SK-N-SH (cell line): ENCODE measurements around the gene RAB23. TPM values are rescaled to one million over a fixed set of nuclear protein-coding genes. Genes with fewer than 3 reads are reported as not detected.

Experiments
- CTCF ChIA-PET: fragments of 300-600, 350-600 bp; formaldehyde crosslinking; extraction: SDS; loops from one replicate; lab custom pipeline; 2021; lab: Yijun Ruan, JAX
- POLR2A ChIA-PET: fragments of 350-600 bp; sonication (Branson Sonifier 250); formaldehyde crosslinking; extraction: SDS; loops from one replicate; lab custom pipeline; 2020; ENCODE audit warnings: antibody characterized with exemption, inconsistent platforms; lab: Yijun Ruan, JAX
- DNase-seq: peaks from one replicate; pipeline ENCODE4 v3.0.0; 2012
- H2AFZ ChIP-seq: fragments of 200-600 bp; sonication (generic); 2 replicates; pipeline ENCODE4 v1.8.1; 2016; ENCODE audit warnings: antibody characterized with exemption, mild to moderate bottlenecking, low read depth
- H3F3A ChIP-seq: fragments of 200-600 bp; sonication (generic); replicated peaks from 2 replicates; pipeline ENCODE3; 2016; ENCODE audit warnings: antibody characterized with exemption, mild to moderate bottlenecking; ENCODE audit not compliant: insufficient read depth
- H3K27ac ChIP-seq, 2 experiments: fragments of 200-500 bp in 1 of 2; fragments of 200-600 bp in 1 of 2; sonication (Bioruptor generic) in 1 of 2; sonication (generic), shearing (Covaris generic) in 1 of 2; 2 replicates each; pipeline versions ENCODE4 v1.5.1 to v1.6.1; 2014 to 2016; ENCODE audit warnings: low read depth in 2 of 2, inconsistent platforms in 1 of 2, low read length in 1 of 2, mild to moderate bottlenecking in 1 of 2, mixed read lengths in 1 of 2
- H3K27me3 ChIP-seq: fragments of 200-600 bp; sonication (generic), shearing (Covaris generic); 2 replicates; pipeline ENCODE4 v1.6.1; 2016; ENCODE audit warnings: mixed run types; ENCODE audit not compliant: insufficient read depth
- H3K36me3 ChIP-seq, 2 experiments: fragments of 200-500 bp in 1 of 2; fragments of 200-600 bp in 1 of 2; sonication (Bioruptor generic) in 1 of 2; sonication (generic) in 1 of 2; replicated peaks in 1 of 2; 2 replicates each; pipeline versions ENCODE3 to v1.5.1; 2014 to 2016; ENCODE audit warnings: low read length in 1 of 2, mild to moderate bottlenecking in 1 of 2; ENCODE audit not compliant: insufficient read depth in 2 of 2, control insufficient read depth in 1 of 2
- H3K4me1 ChIP-seq, 2 experiments: fragments of 200-500 bp in 1 of 2; fragments of 200-600 bp in 1 of 2; sonication (Bioruptor generic) in 1 of 2; sonication (generic), shearing (Covaris generic) in 1 of 2; 2 replicates each; pipeline versions ENCODE4 v1.5.1 to v1.6.1; 2014 to 2016; ENCODE audit warnings: low read depth in 1 of 2, low read length in 1 of 2, mixed run types in 1 of 2; ENCODE audit not compliant: insufficient read depth in 2 of 2, control insufficient read depth in 1 of 2
- H3K4me2 ChIP-seq: fragments of 200-600 bp; sonication (generic), shearing (Covaris generic); 2 replicates; pipeline ENCODE4 v1.6.1; 2017; ENCODE audit warnings: mixed run types
- H3K4me3 ChIP-seq, 2 experiments: fragments of 200-500 bp in 1 of 2; fragments of 200-600 bp in 1 of 2; sonication (Bioruptor generic) in 1 of 2; sonication (generic), shearing (Covaris generic) in 1 of 2; 2 replicates each; pipeline versions ENCODE4 v1.5.1 to v1.8.1; 2014 to 2016; ENCODE audit warnings: low read depth in 2 of 2, inconsistent platforms in 1 of 2, low read length in 1 of 2, mild to moderate bottlenecking in 1 of 2, mixed read lengths in 1 of 2, moderate library complexity in 1 of 2
- H3K79me2 ChIP-seq: fragments of 200-600 bp; sonication (generic); 2 replicates; pipeline ENCODE4 v1.8.1; 2017; ENCODE audit warnings: mild to moderate bottlenecking; ENCODE audit not compliant: insufficient read depth
- H3K9ac ChIP-seq: fragments of 200-600 bp; sonication (generic); 2 replicates; pipeline ENCODE4 v1.6.1; 2017; ENCODE audit warnings: mixed run types
- H3K9me2 ChIP-seq: fragments of 200-600 bp; sonication (generic); 2 replicates; pipeline ENCODE4 v1.6.1; 2017; ENCODE audit warnings: mixed run types
- H3K9me3 ChIP-seq: fragments of 200-600 bp; sonication (generic); 2 replicates; pipeline ENCODE4 v1.6.1; 2017; ENCODE audit warnings: mixed run types, mild to moderate bottlenecking, moderate library complexity
- H4K20me1 ChIP-seq: fragments of 200-600 bp; sonication (generic); 2 replicates; pipeline ENCODE4 v1.6.1; 2017; ENCODE audit warnings: mild to moderate bottlenecking, mixed run types; ENCODE audit not compliant: insufficient read depth
- FOSL2 ChIP-seq: IDR thresholded peaks from 2 replicates; pipeline ENCODE4 v1.4.0; 2012; ENCODE audit warnings: low read depth, mild to moderate bottlenecking, moderate library complexity, borderline replicate concordance
- GATA2 ChIP-seq: sonication (generic); formaldehyde crosslinking; IDR thresholded peaks from 2 replicates; pipeline ENCODE4 v1.5.0; 2020; ENCODE audit warnings: mild to moderate bottlenecking, missing genetic modification reagents
- MEF2A ChIP-seq: IDR thresholded peaks from 2 replicates; pipeline ENCODE4 v1.4.0; 2012; ENCODE audit warnings: low read depth, borderline replicate concordance
- NFIC ChIP-seq: IDR thresholded peaks from 2 replicates; pipeline ENCODE4 v1.4.0; 2012; ENCODE audit warnings: borderline replicate concordance
- NRF1 ChIP-seq: IDR thresholded peaks from 2 replicates; pipeline ENCODE4 v1.6.1; 2012; ENCODE audit warnings: low read depth, mild to moderate bottlenecking, low read length
- POLR2AphosphoS5 ChIP-seq: IDR thresholded peaks from 2 replicates; pipeline ENCODE4 v1.6.1; 2012; ENCODE audit warnings: low read depth, low read length
- REST ChIP-seq: IDR thresholded peaks from 2 replicates; pipeline ENCODE4 v1.6.1; 2012; ENCODE audit warnings: mild to moderate bottlenecking, low read depth, low read length, moderate library complexity
- RXRA ChIP-seq: IDR thresholded peaks from 2 replicates; pipeline ENCODE4 v1.4.0; 2012; ENCODE audit warnings: low read depth, mild to moderate bottlenecking, borderline replicate concordance
- SIN3A ChIP-seq: IDR thresholded peaks from 2 replicates; pipeline ENCODE4 v1.6.1; 2012; ENCODE audit warnings: low read depth, mild to moderate bottlenecking, low read length, moderate library complexity, borderline replicate concordance
- TAF1 ChIP-seq: IDR thresholded peaks from 2 replicates; pipeline ENCODE4 v1.6.1; 2012; ENCODE audit warnings: low read depth, mild to moderate bottlenecking, low read length, moderate library complexity, borderline replicate concordance
- WGBS: methylation state at CpG from one replicate; pipeline ENCODE4 v1.1.6; 2017; ENCODE audit warnings: low lambda C conversion rate; 5-methylcytosine and 5-hydroxymethylcytosine counted together
- polyA plus RNA-seq, 3 experiments: library from polyadenylated mRNA; depleted of rRNA; stranded (reverse); fragments of >200 nt; gene quantifications; 2 replicates each; pipeline ENCODE4 v1.2.3, GENCODE V29; 2012
- TF ChIP-seq, protein P1 (sequence below): IDR thresholded peaks from 2 replicates; pipeline ENCODE4 v1.4.0; 2012; ENCODE audit warnings: low read depth, borderline replicate concordance
- TF ChIP-seq, protein P2 (sequence below): fragments of 150-350 bp; IDR thresholded peaks from 2 replicates; pipeline ENCODE4 v1.6.1; 2017; ENCODE audit warnings: antibody characterized with exemption, low read length, low read depth, borderline replicate concordance
- TF ChIP-seq, protein P3 (sequence below): IDR thresholded peaks from 2 replicates; pipeline ENCODE4 v1.4.0; 2012; ENCODE audit warnings: low read depth
- TF ChIP-seq, protein P4 (sequence below): fragments of 200-600 bp; sonication (generic); IDR thresholded peaks from 2 replicates; pipeline ENCODE4 v1.6.1; 2017; ENCODE audit warnings: antibody characterized with exemption, mild to moderate bottlenecking, moderate library complexity
- TF ChIP-seq, protein P5 (sequence below): IDR thresholded peaks from 2 replicates; pipeline ENCODE4 v1.4.0; 2012; ENCODE audit warnings: low read depth, borderline replicate concordance

The RAB23 gene
- polyA plus RNA-seq, 1 of the 3 experiments (the other 2 are of a cell fraction), result 6.6 TPM

GRCh38 chr6:57262901-57263694 lies 41.0 kb upstream of the RAB23 start (continued):
- TF ChIP-seq, protein P1, sequence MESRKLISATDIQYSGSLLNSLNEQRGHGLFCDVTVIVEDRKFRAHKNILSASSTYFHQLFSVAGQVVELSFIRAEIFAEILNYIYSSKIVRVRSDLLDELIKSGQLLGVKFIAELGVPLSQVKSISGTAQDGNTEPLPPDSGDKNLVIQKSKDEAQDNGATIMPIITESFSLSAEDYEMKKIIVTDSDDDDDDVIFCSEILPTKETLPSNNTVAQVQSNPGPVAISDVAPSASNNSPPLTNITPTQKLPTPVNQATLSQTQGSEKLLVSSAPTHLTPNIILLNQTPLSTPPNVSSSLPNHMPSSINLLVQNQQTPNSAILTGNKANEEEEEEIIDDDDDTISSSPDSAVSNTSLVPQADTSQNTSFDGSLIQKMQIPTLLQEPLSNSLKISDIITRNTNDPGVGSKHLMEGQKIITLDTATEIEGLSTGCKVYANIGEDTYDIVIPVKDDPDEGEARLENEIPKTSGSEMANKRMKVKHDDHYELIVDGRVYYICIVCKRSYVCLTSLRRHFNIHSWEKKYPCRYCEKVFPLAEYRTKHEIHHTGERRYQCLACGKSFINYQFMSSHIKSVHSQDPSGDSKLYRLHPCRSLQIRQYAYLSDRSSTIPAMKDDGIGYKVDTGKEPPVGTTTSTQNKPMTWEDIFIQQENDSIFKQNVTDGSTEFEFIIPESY, result peak; percentile 71; the same call in 1 of the 2 replicates
- TF ChIP-seq GATA2 (CRISPR knock-in tag), result no peak
- no peak for TF ChIP-seq TAF1
- peak; percentile 94 for TF ChIP-seq NFIC

DNA sequence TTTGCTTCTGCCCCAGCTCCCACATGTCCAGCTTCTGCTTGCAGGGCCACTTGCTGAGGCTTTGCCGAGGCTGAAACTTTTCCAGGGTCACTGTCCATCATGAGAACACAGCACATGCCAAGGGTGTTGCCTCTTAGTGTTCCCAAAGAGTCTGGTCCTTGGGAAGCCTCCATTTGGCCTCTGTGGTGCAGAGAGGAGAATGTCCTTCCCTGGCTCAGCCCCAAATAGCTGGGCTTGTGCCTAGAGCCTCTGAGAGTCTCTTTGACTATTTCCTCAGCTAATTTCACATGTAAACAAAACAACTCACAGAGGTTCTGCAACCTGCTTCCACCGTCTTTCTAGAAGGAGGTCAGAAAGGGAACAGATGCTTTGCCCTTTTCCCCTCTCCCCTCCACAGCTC lies 40.4 kb upstream of the RAB23 start:
- WGBS, result 52% methylated on average over 2 of the region's 2 CpGs
- Histone ChIP-seq H2AFZ (no peak overlapping the region), H3K4me1 (peaks cover 0 to 22% of the 10 kb centered on the region in 2 experiments), H3K4me2 (peak overlapping the region; percentile 73), H3K79me2 (no peaks in the 10 kb centered on the region), H3K9me3 (no peaks in the 10 kb centered on the region), H3K4me3 (no peak overlapping the region), H3K9me2 (no peaks in the 10 kb centered on the region), H3F3A (peaks cover 56% of the 10 kb centered on the region), H3K27ac (peak overlapping the region; percentile 48 to 95; a peak in 3 of 4 replicates), H3K9ac (peak overlapping the region; percentile 59), H3K27me3 (no peaks in the 10 kb centered on the region), H4K20me1 (no peaks in the 10 kb centered on the region), H3K36me3 (no peaks in the 10 kb centered on the region)
- DNase-seq, result no peak
- ChIA-PET CTCF (interaction anchor here (0.6 to 2.1 kb wide), 2 partner anchors 53 to 130 kb away, joined by 3 to 5 read pairs; no protein-coding TSS in a partner anchor), POLR2A (no interaction called here)
- TF ChIP-seq, protein P2, sequence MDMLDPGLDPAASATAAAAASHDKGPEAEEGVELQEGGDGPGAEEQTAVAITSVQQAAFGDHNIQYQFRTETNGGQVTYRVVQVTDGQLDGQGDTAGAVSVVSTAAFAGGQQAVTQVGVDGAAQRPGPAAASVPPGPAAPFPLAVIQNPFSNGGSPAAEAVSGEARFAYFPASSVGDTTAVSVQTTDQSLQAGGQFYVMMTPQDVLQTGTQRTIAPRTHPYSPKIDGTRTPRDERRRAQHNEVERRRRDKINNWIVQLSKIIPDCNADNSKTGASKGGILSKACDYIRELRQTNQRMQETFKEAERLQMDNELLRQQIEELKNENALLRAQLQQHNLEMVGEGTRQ, result no peak
- TF ChIP-seq FOSL2 (no peak), RXRA (no peak), REST (no peak), SIN3A (no peak), POLR2AphosphoS5 (no peak), TAF1 (no peak), MEF2A (no peak), NRF1 (no peak)
- TF ChIP-seq, protein P1, result no peak
- TF ChIP-seq, protein P3, sequence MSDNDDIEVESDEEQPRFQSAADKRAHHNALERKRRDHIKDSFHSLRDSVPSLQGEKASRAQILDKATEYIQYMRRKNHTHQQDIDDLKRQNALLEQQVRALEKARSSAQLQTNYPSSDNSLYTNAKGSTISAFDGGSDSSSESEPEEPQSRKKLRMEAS, result no peak
- TF ChIP-seq, protein P4, sequence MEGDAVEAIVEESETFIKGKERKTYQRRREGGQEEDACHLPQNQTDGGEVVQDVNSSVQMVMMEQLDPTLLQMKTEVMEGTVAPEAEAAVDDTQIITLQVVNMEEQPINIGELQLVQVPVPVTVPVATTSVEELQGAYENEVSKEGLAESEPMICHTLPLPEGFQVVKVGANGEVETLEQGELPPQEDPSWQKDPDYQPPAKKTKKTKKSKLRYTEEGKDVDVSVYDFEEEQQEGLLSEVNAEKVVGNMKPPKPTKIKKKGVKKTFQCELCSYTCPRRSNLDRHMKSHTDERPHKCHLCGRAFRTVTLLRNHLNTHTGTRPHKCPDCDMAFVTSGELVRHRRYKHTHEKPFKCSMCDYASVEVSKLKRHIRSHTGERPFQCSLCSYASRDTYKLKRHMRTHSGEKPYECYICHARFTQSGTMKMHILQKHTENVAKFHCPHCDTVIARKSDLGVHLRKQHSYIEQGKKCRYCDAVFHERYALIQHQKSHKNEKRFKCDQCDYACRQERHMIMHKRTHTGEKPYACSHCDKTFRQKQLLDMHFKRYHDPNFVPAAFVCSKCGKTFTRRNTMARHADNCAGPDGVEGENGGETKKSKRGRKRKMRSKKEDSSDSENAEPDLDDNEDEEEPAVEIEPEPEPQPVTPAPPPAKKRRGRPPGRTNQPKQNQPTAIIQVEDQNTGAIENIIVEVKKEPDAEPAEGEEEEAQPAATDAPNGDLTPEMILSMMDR, result no peak
- TF ChIP-seq, protein P5, sequence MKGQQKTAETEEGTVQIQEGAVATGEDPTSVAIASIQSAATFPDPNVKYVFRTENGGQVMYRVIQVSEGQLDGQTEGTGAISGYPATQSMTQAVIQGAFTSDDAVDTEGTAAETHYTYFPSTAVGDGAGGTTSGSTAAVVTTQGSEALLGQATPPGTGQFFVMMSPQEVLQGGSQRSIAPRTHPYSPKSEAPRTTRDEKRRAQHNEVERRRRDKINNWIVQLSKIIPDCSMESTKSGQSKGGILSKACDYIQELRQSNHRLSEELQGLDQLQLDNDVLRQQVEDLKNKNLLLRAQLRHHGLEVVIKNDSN, result no peak
